ENCODE measurements around the gene VPS52. TPM values are rescaled to one million over a fixed set of nuclear protein-coding genes. Genes with fewer than 3 reads are reported as not detected.

The VPS52 gene
- polyA plus RNA-seq, 4 donors = 23.8 to 60.3 (median 48.0) TPM

DNA sequence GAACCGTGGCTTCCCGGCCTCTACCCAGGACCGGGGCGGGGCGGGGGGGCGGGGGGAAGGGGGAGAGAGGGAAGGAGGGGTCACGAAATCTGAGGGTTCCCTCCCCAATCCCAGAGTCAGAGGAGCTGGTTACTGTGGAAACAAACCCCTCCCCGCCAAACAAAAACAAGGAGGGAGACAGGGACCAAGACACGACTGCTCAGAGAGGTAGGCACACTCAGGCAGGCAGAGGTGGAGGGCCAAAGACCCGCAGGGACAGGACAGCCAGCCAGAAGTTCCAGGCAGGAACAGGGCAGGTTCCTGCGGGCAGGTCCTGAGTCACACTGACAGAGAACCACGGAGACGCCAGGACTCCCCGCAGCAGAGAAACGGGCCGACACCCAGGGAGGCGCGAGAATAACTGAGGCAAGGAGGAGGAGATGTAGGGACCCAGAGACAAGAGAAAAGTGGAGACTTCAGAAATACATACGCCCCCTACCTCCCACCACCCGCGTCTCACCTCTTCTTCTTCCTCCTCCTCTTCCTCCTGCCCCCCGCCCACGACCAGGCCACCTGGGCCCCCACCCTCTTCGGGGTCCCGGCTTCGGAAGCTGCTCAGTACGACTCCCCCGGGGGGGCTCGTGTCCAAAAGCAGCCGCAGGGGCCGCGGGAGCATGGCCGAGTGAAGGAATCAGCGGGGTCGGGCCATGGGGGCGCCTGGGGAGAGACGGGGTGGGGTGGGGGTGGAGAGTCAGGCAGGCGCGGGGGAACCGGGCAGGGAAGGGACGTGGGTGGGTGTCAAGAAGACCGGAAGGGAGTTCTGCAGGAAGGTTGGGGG, 26.5 kb upstream of the VPS52 start:
- Histone ChIP-seq H3K27ac (ENCODE audit: low read depth in 1 of 3, low read length in 2 of 3) (peak overlapping the region; percentile 95 to 99 (median 98)), H3K4me3 (ENCODE audit: low read depth in 1 of 3, low read length in 3 of 3) (peak overlapping the region; percentile 72 to 92 (median 73)), H3K27me3 (ENCODE audit: control insufficient read depth in 3 of 3, insufficient read depth in 3 of 3, low read length in 3 of 3) (no peaks in the 10 kb centered on the region), H3K9me3 (ENCODE audit: control insufficient read depth in 2 of 2, insufficient read depth in 1 of 2, low read depth in 1 of 2, low read length in 1 of 2) (no peaks in the 10 kb centered on the region), H3K4me1 (ENCODE audit: control insufficient read depth in 3 of 3, insufficient read depth in 2 of 3, low read depth in 1 of 3, low read length in 2 of 3) (peaks cover 0 to 9% (median 0%) of the 10 kb centered on the region in 3 donors), H3K36me3 (ENCODE audit: control insufficient read depth in 3 of 3, insufficient read depth in 2 of 3, low read depth in 1 of 3, low read length in 3 of 3) (peaks cover 0 to 54% (median 5%) of the 10 kb centered on the region in 3 donors)
- no peak for FAIRE-seq
- DNase-seq = peak; percentile 48 to 79
- WGBS, 3 donors = 1 to 3% (median 1%) methylated on average over 29 to 42 of the region's 42 CpGs

- H3K27me3 ChIP-seq (ENCODE audit: control insufficient read depth in 3 of 3, insufficient read depth in 3 of 3, low read length in 3 of 3) = no peaks in the 10 kb centered on the region
- FAIRE-seq (no peak), DNase-seq (peak; percentile 34 to 73)
- H3K4me3 ChIP-seq (ENCODE audit: low read depth in 1 of 3, low read length in 3 of 3) = peak overlapping the region; percentile 72 to 92 (median 73)
- WGBS, 3 donors = 5 to 12% (median 7%) methylated on average over 15 to 16 of the region's 16 CpGs
- H3K27ac ChIP-seq (ENCODE audit: low read depth in 1 of 3, low read length in 2 of 3) = peak overlapping the region in 2 of 3 donors; percentile 40 to 74
- peaks cover 0 to 51% (median 5%) of the 10 kb centered on the region in 3 donors for H3K36me3 ChIP-seq (ENCODE audit: control insufficient read depth in 3 of 3, insufficient read depth in 2 of 3, low read depth in 1 of 3, low read length in 3 of 3)
- peaks cover 0 to 9% (median 0%) of the 10 kb centered on the region in 3 donors for H3K4me1 ChIP-seq (ENCODE audit: control insufficient read depth in 3 of 3, insufficient read depth in 2 of 3, low read depth in 1 of 3, low read length in 2 of 3)
- no peaks in the 10 kb centered on the region for H3K9me3 ChIP-seq (ENCODE audit: control insufficient read depth in 2 of 2, insufficient read depth in 1 of 2, low read depth in 1 of 2, low read length in 1 of 2)
These were observed 25.8 kb upstream of the VPS52 start for GRCh38 chr6:33297406-33297955.

DNA sequence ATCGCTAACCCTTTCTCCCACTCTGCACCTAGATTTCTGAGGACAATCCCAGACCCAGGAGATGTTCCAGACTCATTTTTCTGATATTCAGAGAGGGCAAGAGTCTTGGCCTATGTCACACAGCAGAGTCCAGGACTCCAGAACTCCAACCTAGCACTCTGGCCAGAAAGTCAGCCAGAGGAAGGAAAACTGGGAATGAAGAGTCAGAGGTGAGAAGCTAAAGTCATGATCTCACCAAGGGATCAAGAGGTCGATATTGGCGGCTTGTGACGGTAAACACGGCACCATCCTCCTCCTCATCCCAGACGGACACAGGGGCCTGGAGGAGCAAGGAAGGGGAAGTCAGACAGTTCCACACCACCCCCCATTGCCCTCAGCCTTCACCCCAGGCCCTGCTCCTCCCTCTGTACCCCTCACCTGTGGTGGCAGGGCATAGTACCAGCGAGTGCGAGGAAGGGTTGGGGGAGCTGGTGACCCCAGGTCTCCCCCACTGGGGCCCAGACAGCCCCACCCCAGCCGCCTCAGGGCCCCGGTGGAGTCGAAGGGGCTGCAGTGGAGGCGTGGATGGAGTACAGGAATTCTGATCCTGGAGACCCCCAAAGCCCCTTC, 25.2 kb upstream of the VPS52 start:
- Histone ChIP-seq H3K9me3 (ENCODE audit: control insufficient read depth in 2 of 2, insufficient read depth in 1 of 2, low read depth in 1 of 2, low read length in 1 of 2) (no peaks in the 10 kb centered on the region), H3K4me1 (ENCODE audit: control insufficient read depth in 3 of 3, insufficient read depth in 2 of 3, low read depth in 1 of 3, low read length in 2 of 3) (peaks cover 0 to 9% (median 0%) of the 10 kb centered on the region in 3 donors), H3K36me3 (ENCODE audit: control insufficient read depth in 3 of 3, insufficient read depth in 2 of 3, low read depth in 1 of 3, low read length in 3 of 3) (peaks cover 0 to 52% (median 5%) of the 10 kb centered on the region in 3 donors), H3K27me3 (ENCODE audit: control insufficient read depth in 3 of 3, insufficient read depth in 3 of 3, low read length in 3 of 3) (no peaks in the 10 kb centered on the region), H3K4me3 (ENCODE audit: low read depth in 1 of 3, low read length in 3 of 3) (peak overlapping the region in 2 of 3 donors; percentile 73 to 92), H3K27ac (ENCODE audit: low read depth in 1 of 3, low read length in 2 of 3) (peak overlapping the region in 1 of 3 donors; percentile 74)
- no peak for FAIRE-seq
- DNase-seq = peak in 1 of 2 donors; percentile 30
- 35 to 55% (median 53%) methylated on average over 10 to 12 of the region's 12 CpGs for WGBS, 3 donors

GRCh38 chr6:33295621-33296369, 24.1 kb upstream of the VPS52 start:
- H3K36me3 ChIP-seq (ENCODE audit: control insufficient read depth in 3 of 3, insufficient read depth in 2 of 3, low read depth in 1 of 3, low read length in 3 of 3) = peaks cover 0 to 52% (median 5%) of the 10 kb centered on the region in 3 donors
- H3K9me3 ChIP-seq (ENCODE audit: control insufficient read depth in 2 of 2, insufficient read depth in 1 of 2, low read depth in 1 of 2, low read length in 1 of 2) = no peaks in the 10 kb centered on the region
- WGBS, 3 donors = 85 to 90% (median 88%) methylated on average over 12 to 15 of the region's 15 CpGs
- no peak overlapping the region for H3K4me3 ChIP-seq (ENCODE audit: low read depth in 1 of 3, low read length in 3 of 3)
- H3K27ac ChIP-seq (ENCODE audit: low read depth in 1 of 3, low read length in 2 of 3) = no peak overlapping the region
- peaks cover 0 to 9% (median 0%) of the 10 kb centered on the region in 3 donors for H3K4me1 ChIP-seq (ENCODE audit: control insufficient read depth in 3 of 3, insufficient read depth in 2 of 3, low read depth in 1 of 3, low read length in 2 of 3)
- DNase-seq (no peak), FAIRE-seq (no peak)
- H3K27me3 ChIP-seq (ENCODE audit: control insufficient read depth in 3 of 3, insufficient read depth in 3 of 3, low read length in 3 of 3) = no peaks in the 10 kb centered on the region

GRCh38 chr6:33294086-33294823, 22.6 kb upstream of the VPS52 start:
- peaks cover 3 to 14% (median 7%) of the 10 kb centered on the region in 3 donors for H3K4me1 ChIP-seq (ENCODE audit: control insufficient read depth in 3 of 3, insufficient read depth in 2 of 3, low read depth in 1 of 3, low read length in 2 of 3)
- H3K4me3 ChIP-seq (ENCODE audit: low read depth in 1 of 3, low read length in 3 of 3) = no peak overlapping the region
- FAIRE-seq = no peak
- no peak for DNase-seq
- 61 to 68% (median 62%) methylated on average over 10 of the region's 10 CpGs for WGBS, 3 donors
- H3K27ac ChIP-seq (ENCODE audit: low read depth in 1 of 3, low read length in 2 of 3) = no peak overlapping the region
- H3K9me3 ChIP-seq (ENCODE audit: control insufficient read depth in 2 of 2, insufficient read depth in 1 of 2, low read depth in 1 of 2, low read length in 1 of 2) = no peaks in the 10 kb centered on the region
- no peaks in the 10 kb centered on the region for H3K27me3 ChIP-seq (ENCODE audit: control insufficient read depth in 3 of 3, insufficient read depth in 3 of 3, low read length in 3 of 3)
- peaks cover 0 to 52% (median 5%) of the 10 kb centered on the region in 3 donors for H3K36me3 ChIP-seq (ENCODE audit: control insufficient read depth in 3 of 3, insufficient read depth in 2 of 3, low read depth in 1 of 3, low read length in 3 of 3)

DNA sequence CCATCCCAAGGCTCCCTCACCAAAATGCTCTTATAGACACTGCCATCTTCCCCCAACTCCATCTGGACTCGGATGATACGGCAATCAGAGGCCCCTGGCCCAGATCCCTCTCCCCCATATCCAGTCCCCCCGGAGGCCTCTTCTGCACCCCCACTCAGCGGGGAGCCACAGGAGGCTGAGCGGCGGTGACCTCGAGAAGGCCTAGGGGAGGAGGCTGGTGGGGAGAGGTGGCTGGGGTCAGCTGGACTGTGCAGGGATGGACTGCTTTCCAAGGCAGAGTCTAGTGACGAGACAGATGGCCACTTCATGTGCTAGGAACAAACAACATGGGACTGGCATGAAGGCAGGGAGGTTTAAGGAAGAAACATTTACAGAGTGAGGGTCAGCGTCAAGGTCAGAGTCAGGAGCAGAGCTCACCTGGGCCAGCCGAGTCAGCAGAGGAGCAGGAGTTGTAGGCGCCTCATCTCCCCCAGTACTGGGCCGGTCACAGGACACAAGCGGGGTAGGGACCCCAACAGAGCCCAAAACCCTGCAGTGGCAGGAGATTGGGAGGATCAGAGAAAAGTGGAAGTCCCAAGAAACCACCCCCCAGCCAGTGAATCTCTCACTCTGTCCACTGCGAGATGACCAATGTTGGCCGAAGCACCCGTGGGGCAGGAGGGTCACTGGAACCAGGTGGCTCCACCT, 21.5 kb upstream of the VPS52 start:
- peaks cover 0 to 52% (median 5%) of the 10 kb centered on the region in 3 donors for H3K36me3 ChIP-seq (ENCODE audit: control insufficient read depth in 3 of 3, insufficient read depth in 2 of 3, low read depth in 1 of 3, low read length in 3 of 3)
- DNase-seq (no peak), FAIRE-seq (no peak)
- no peaks in the 10 kb centered on the region for H3K27me3 ChIP-seq (ENCODE audit: control insufficient read depth in 3 of 3, insufficient read depth in 3 of 3, low read length in 3 of 3)
- WGBS, 3 donors = 88 to 93% (median 88%) methylated on average over 16 of the region's 16 CpGs
- H3K4me1 ChIP-seq (ENCODE audit: control insufficient read depth in 3 of 3, insufficient read depth in 2 of 3, low read depth in 1 of 3, low read length in 2 of 3) = peaks cover 3 to 18% (median 10%) of the 10 kb centered on the region in 3 donors
- H3K27ac ChIP-seq (ENCODE audit: low read depth in 1 of 3, low read length in 2 of 3) = no peak overlapping the region
- no peak overlapping the region for H3K4me3 ChIP-seq (ENCODE audit: low read depth in 1 of 3, low read length in 3 of 3)
- H3K9me3 ChIP-seq (ENCODE audit: control insufficient read depth in 2 of 2, insufficient read depth in 1 of 2, low read depth in 1 of 2, low read length in 1 of 2) = no peaks in the 10 kb centered on the region

- FAIRE-seq = no peak
- WGBS, 3 donors = 73 to 78% (median 74%) methylated on average over 7 of the region's 7 CpGs
These were observed 18.8 kb upstream of the VPS52 start for GRCh38 chr6:33290459-33290858.

More at GRCh38 chr6:33290459-33290858, 18.8 kb upstream of the VPS52 start:
- Histone ChIP-seq H3K27ac (ENCODE audit: low read depth in 1 of 3, low read length in 2 of 3) (no peak overlapping the region), H3K27me3 (ENCODE audit: control insufficient read depth in 3 of 3, insufficient read depth in 3 of 3, low read length in 3 of 3) (no peaks in the 10 kb centered on the region), H3K4me3 (ENCODE audit: low read depth in 1 of 3, low read length in 3 of 3) (peak overlapping the region in 2 of 3 donors; percentile 61 to 68), H3K9me3 (ENCODE audit: control insufficient read depth in 2 of 2, insufficient read depth in 1 of 2, low read depth in 1 of 2, low read length in 1 of 2) (no peaks in the 10 kb centered on the region), H3K4me1 (ENCODE audit: control insufficient read depth in 3 of 3, insufficient read depth in 2 of 3, low read depth in 1 of 3, low read length in 2 of 3) (peaks cover 3 to 17% (median 11%) of the 10 kb centered on the region in 3 donors), H3K36me3 (ENCODE audit: control insufficient read depth in 3 of 3, insufficient read depth in 2 of 3, low read depth in 1 of 3, low read length in 3 of 3) (peaks cover 0 to 55% (median 5%) of the 10 kb centered on the region in 3 donors)
- no peak for DNase-seq

Data from small intestine (tissue), 7 donors.